ENCODE measurements around the gene MST1. TPM values are rescaled to one million over a fixed set of nuclear protein-coding genes. Genes with fewer than 3 reads are reported as not detected.

MST1 gene
- total RNA-seq: 23.7 TPM
- long read RNA-seq, partial matches to known transcripts: 0 of 4 reads
- long read RNA-seq, other reads (novel, unspliced or antisense): 4 of 4 reads

GRCh38 chr3:49689046-49689907, at the start of gene MST1, which contains the start of gene RNF123:
Gene MST1, minus strand, starts transcription at chr3:49689474. Its CDS starts 783 bp downstream, at chr3:49688691.
Gene RNF123, plus strand, starts transcription at chr3:49689557. Its CDS starts 1,609 bp downstream, at chr3:49691166.
- H3K9me3 ChIP-seq: no peaks in the 10 kb centered on the region
- peak within 1 kb of the TSS; percentile 100 for H3K4me3 ChIP-seq
- peaks cover 19% of the 10 kb centered on the region for H3K4me1 ChIP-seq
- peak within 1 kb of the TSS; percentile 77 for H3K27ac ChIP-seq
- intact Hi-C loops (cut with DNase I): no loop called here
- peak; percentile 96 for DNase-seq
- no peaks in the 10 kb centered on the region for H3K36me3 ChIP-seq
- peak; percentile 86 for ATAC-seq
- no peaks in the 10 kb centered on the region for H3K27me3 ChIP-seq
- TF ChIP-seq CTCF (IDR thresholded peaks at IDR 0.05): peak; percentile 41

- H3K4me3 ChIP-seq: no peak overlapping the region
- no peaks in the 10 kb centered on the region for H3K27me3 ChIP-seq
- no peak for ATAC-seq
- H3K36me3 ChIP-seq: peaks cover 67% of the 10 kb centered on the region
- no peak for DNase-seq
- no peak overlapping the region for H3K27ac ChIP-seq
- no peaks in the 10 kb centered on the region for H3K9me3 ChIP-seq
- TF ChIP-seq CTCF (IDR thresholded peaks at IDR 0.05): no peak
- H3K4me1 ChIP-seq: peaks cover 7% of the 10 kb centered on the region
- intact Hi-C loops (cut with DNase I): no loop called here
Observed at GRCh38 chr3:49738067-49738713, 48.9 kb upstream of the MST1 start.

GRCh38 chr3:49734752-49735151, 45.5 kb upstream of the MST1 start:
- peaks cover 7% of the 10 kb centered on the region for H3K4me1 ChIP-seq
- H3K36me3 ChIP-seq: peaks cover 87% of the 10 kb centered on the region
- ATAC-seq (no peak), DNase-seq (no peak)
- no peak overlapping the region for H3K27ac ChIP-seq
- H3K4me3 ChIP-seq: no peak overlapping the region
- H3K27me3 ChIP-seq: no peaks in the 10 kb centered on the region
- H3K9me3 ChIP-seq: no peaks in the 10 kb centered on the region
- intact Hi-C loops (cut with DNase I): no loop called here
- TF ChIP-seq CTCF (IDR thresholded peaks at IDR 0.05): no peak

GRCh38 chr3:49733551-49733950, 44.3 kb upstream of the MST1 start:
- Histone ChIP-seq H3K4me3 (no peak overlapping the region), H3K27me3 (no peaks in the 10 kb centered on the region), H3K27ac (no peak overlapping the region), H3K4me1 (peaks cover 7% of the 10 kb centered on the region), H3K36me3 (peaks cover 86% of the 10 kb centered on the region), H3K9me3 (no peaks in the 10 kb centered on the region)
- ATAC-seq: peak; percentile 22
- intact Hi-C loops (cut with DNase I): no loop called here
- no peak for TF ChIP-seq CTCF (IDR thresholded peaks at IDR 0.05)
- DNase-seq: no peak

GRCh38 chr3:49732597-49732996, 43.3 kb upstream of the MST1 start:
- peaks cover 7% of the 10 kb centered on the region for H3K4me1 ChIP-seq
- no peak for DNase-seq
- H3K27ac ChIP-seq: no peak overlapping the region
- H3K36me3 ChIP-seq: peaks cover 82% of the 10 kb centered on the region
- TF ChIP-seq CTCF (IDR thresholded peaks at IDR 0.05): no peak
- intact Hi-C loops (cut with DNase I): no loop called here
- no peaks in the 10 kb centered on the region for H3K9me3 ChIP-seq
- no peak overlapping the region for H3K4me3 ChIP-seq
- no peaks in the 10 kb centered on the region for H3K27me3 ChIP-seq
- ATAC-seq: no peak

Data from upper lobe of right lung (tissue), 1 donor.